GM23338 (cell line): Measurements from ENCODE around the gene TMEM175. TPM values are rescaled to one million over a fixed set of nuclear protein-coding genes. Genes with fewer than 3 reads are reported as not detected.

Source experiments
- ATAC-seq: fragments of 200-7000 bp; cut with Tn5 transposase; 3 replicates; pipeline ENCODE4 v1.9.1; 2020
- DNase-seq: peaks from one replicate; pipeline ENCODE4 v3.0.0-alpha.2; 2015; ENCODE audit warnings: low spot score
- H2AFZ ChIP-seq: fragments of 200-600 bp; sonication (generic); 2 replicates; pipeline ENCODE4 v1.8.0; 2016; ENCODE audit warnings: antibody characterized with exemption, mild to moderate bottlenecking, moderate library complexity
- H3F3A ChIP-seq: fragments of 200-600 bp; sonication (generic); replicated peaks from 2 replicates; pipeline ENCODE4 v1.8.0; 2017; ENCODE audit warnings: antibody characterized with exemption, mixed run types, low read depth
- H3K27ac ChIP-seq: fragments of 200-600 bp; sonication (generic); 2 replicates; pipeline ENCODE4 v1.6.1; 2016; ENCODE audit warnings: low read depth
- H3K27me3 ChIP-seq: fragments of 200-600 bp; sonication (generic); 2 replicates; pipeline ENCODE4 v1.8.0; 2016; ENCODE audit warnings: mild to moderate bottlenecking, mixed run types, moderate library complexity; ENCODE audit not compliant: insufficient read depth
- H3K36me3 ChIP-seq: fragments of 200-600 bp; sonication (generic); 2 replicates; pipeline ENCODE4 v1.8.0; 2016; ENCODE audit warnings: mild to moderate bottlenecking; ENCODE audit not compliant: insufficient read depth
- H3K4me1 ChIP-seq: fragments of 200-600 bp; sonication (generic); 2 replicates; pipeline ENCODE4 v1.8.0; 2016; ENCODE audit warnings: mild to moderate bottlenecking, moderate library complexity; ENCODE audit not compliant: insufficient read depth
- H3K4me2 ChIP-seq: fragments of 200-600 bp; sonication (generic); 2 replicates; pipeline ENCODE4 v1.7.1; 2017; ENCODE audit warnings: mixed run types
- H3K4me3 ChIP-seq: fragments of 200-600 bp; sonication (generic); 2 replicates; pipeline ENCODE4 v1.6.1; 2016; ENCODE audit warnings: mixed run types
- H3K79me2 ChIP-seq: fragments of 200-600 bp; sonication (generic); replicated peaks from 2 replicates; pipeline ENCODE4 v1.8.0; 2017; ENCODE audit warnings: mild to moderate bottlenecking; ENCODE audit not compliant: insufficient read depth
- H3K9me2 ChIP-seq: fragments of 200-600 bp; sonication (generic); 2 replicates; pipeline ENCODE4 v1.8.0; 2017; ENCODE audit not compliant: insufficient read depth
- H4K20me1 ChIP-seq: fragments of 200-600 bp; sonication (generic); replicated peaks from 2 replicates; pipeline ENCODE4 v1.8.0; 2017; ENCODE audit warnings: mild to moderate bottlenecking; ENCODE audit not compliant: insufficient read depth
- H3K27ac Mint-ChIP-seq: 2 replicates; pipeline ENCODE4 v1.8.0; 2020; ENCODE audit warnings: inconsistent platforms, mild to moderate bottlenecking, moderate library complexity, mixed read lengths
- H3K27me3 Mint-ChIP-seq: 3 replicates; pipeline ENCODE4 v1.8.0; 2022; ENCODE audit warnings: low read depth, mild to moderate bottlenecking, moderate library complexity, mixed read lengths, inconsistent platforms; ENCODE audit not compliant: insufficient read depth, poor library complexity
- H3K36me3 Mint-ChIP-seq: 3 replicates; pipeline ENCODE4 v1.8.0; 2021; ENCODE audit warnings: low read depth, mild to moderate bottlenecking, inconsistent platforms, moderate library complexity, mixed read lengths
- H3K4me1 Mint-ChIP-seq: 3 replicates; pipeline ENCODE4 v1.8.0; 2020; ENCODE audit warnings: mild to moderate bottlenecking, inconsistent platforms, mixed read lengths
- H3K4me3 Mint-ChIP-seq: 3 replicates; pipeline ENCODE4 v1.8.0; 2021; ENCODE audit warnings: moderate library complexity, mild to moderate bottlenecking, inconsistent platforms, mixed read lengths
- H3K9me3 Mint-ChIP-seq: 3 replicates; pipeline ENCODE4 v1.8.0; 2020; ENCODE audit warnings: moderate library complexity, mild to moderate bottlenecking, inconsistent platforms, mixed read lengths
- CREB1 ChIP-seq: fragments of 250-450 bp; sonication (Bioruptor Pico); IDR thresholded peaks from 2 replicates; pipeline ENCODE4 v1.5.0; 2020; ENCODE audit warnings: low read depth, mild to moderate bottlenecking, moderate library complexity
- CTCF ChIP-seq, 2 experiments: fragments of 200-600 bp in 1 of 2; sonication (generic) in 1 of 2; conservative IDR thresholded peaks; 2 replicates each; pipeline versions ENCODE4 v1.5.1 to v1.6.1; 2016 to 2017; ENCODE audit warnings: antibody characterized with exemption in 2 of 2, low read depth in 2 of 2, mild to moderate bottlenecking in 2 of 2, moderate library complexity in 1 of 2
- EZH2 ChIP-seq: fragments of 200-600 bp; sonication (generic); IDR thresholded peaks from one replicate; pipeline ENCODE4 v1.8.0; 2017; ENCODE audit warnings: antibody characterized with exemption, mild to moderate bottlenecking, low read depth; ENCODE audit not compliant: unreplicated experiment
- EZH2phosphoT487 ChIP-seq: fragments of 200-600 bp; sonication (generic); IDR thresholded peaks from one replicate; pipeline ENCODE4 v1.8.1; 2018; ENCODE audit warnings: antibody characterized with exemption; ENCODE audit not compliant: unreplicated experiment
- JUNB ChIP-seq: IDR thresholded peaks from one replicate; pipeline ENCODE4 v1.6.1; 2016; ENCODE audit warnings: antibody characterized with exemption; ENCODE audit not compliant: unreplicated experiment
- NANOG ChIP-seq: IDR thresholded peaks from 2 replicates; pipeline ENCODE4 v1.6.1; 2016; ENCODE audit warnings: antibody characterized with exemption, borderline replicate concordance
- POLR2AphosphoS5 ChIP-seq: IDR thresholded peaks from 2 replicates; pipeline ENCODE4 v1.6.1; 2016; ENCODE audit warnings: antibody characterized with exemption, low read depth
- STAT1 ChIP-seq: IDR thresholded peaks from one replicate; pipeline ENCODE4 v1.6.1; 2016; ENCODE audit warnings: antibody characterized with exemption; ENCODE audit not compliant: unreplicated experiment
- ZNF114 ChIP-seq: fragments of 250-450 bp; sonication (Bioruptor Pico); IDR thresholded peaks from 2 replicates; pipeline ENCODE4 v1.5.0; 2020; ENCODE audit warnings: mild to moderate bottlenecking, moderate library complexity
- ZNF331 ChIP-seq: fragments of 250-450 bp; sonication (Bioruptor Pico); IDR thresholded peaks from 2 replicates; pipeline ENCODE4 v1.5.0; 2020; ENCODE audit warnings: low read depth, mild to moderate bottlenecking, moderate library complexity
- polyA plus RNA-seq: library from polyadenylated mRNA; unstranded; fragments of >200 nt; fragmentation: Nextera tagmentation; extraction: Ambion mirVana; gene quantifications from 2 replicates; pipeline ENCODE4 v1.2.1, GENCODE V29; 2016
- total RNA-seq: library from RNA; depleted of rRNA; stranded (reverse); fragments of >200 nt; shearing (Covaris generic); gene quantifications from 2 replicates; pipeline ENCODE4 v1.2.3, GENCODE V29; 2014
- TF ChIP-seq, protein P1 (sequence below): IDR thresholded peaks from 2 replicates; pipeline ENCODE4 v1.6.1; 2016; ENCODE audit warnings: antibody characterized with exemption
- TF ChIP-seq, protein P2 (sequence below): fragments of 250-450 bp; sonication (Bioruptor Pico); IDR thresholded peaks from 2 replicates; pipeline ENCODE4 v1.5.0; 2020; ENCODE audit warnings: mild to moderate bottlenecking, moderate library complexity

Gene TMEM175
- total and polyA plus RNA-seq, 2 experiments from 2014 or later = 8.0 to 11.4 TPM

- TF ChIP-seq CTCF (conservative IDR thresholded peaks at IDR 0.05; ENCODE audit: low read depth in 2 of 2) (no peak), STAT1 (no peak), EZH2 (no peak), ZNF114 (no peak), CREB1 (CRISPR knock-in tag) (no peak), ZNF331 (CRISPR knock-in tag) (no peak), JUNB (no peak)
- TF ChIP-seq, protein P1, sequence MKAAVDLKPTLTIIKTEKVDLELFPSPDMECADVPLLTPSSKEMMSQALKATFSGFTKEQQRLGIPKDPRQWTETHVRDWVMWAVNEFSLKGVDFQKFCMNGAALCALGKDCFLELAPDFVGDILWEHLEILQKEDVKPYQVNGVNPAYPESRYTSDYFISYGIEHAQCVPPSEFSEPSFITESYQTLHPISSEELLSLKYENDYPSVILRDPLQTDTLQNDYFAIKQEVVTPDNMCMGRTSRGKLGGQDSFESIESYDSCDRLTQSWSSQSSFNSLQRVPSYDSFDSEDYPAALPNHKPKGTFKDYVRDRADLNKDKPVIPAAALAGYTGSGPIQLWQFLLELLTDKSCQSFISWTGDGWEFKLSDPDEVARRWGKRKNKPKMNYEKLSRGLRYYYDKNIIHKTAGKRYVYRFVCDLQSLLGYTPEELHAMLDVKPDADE = no peak
These were observed 21.3 kb downstream of the TMEM175 start (continued) for GRCh38 chr4:953574-953915.

DNA sequence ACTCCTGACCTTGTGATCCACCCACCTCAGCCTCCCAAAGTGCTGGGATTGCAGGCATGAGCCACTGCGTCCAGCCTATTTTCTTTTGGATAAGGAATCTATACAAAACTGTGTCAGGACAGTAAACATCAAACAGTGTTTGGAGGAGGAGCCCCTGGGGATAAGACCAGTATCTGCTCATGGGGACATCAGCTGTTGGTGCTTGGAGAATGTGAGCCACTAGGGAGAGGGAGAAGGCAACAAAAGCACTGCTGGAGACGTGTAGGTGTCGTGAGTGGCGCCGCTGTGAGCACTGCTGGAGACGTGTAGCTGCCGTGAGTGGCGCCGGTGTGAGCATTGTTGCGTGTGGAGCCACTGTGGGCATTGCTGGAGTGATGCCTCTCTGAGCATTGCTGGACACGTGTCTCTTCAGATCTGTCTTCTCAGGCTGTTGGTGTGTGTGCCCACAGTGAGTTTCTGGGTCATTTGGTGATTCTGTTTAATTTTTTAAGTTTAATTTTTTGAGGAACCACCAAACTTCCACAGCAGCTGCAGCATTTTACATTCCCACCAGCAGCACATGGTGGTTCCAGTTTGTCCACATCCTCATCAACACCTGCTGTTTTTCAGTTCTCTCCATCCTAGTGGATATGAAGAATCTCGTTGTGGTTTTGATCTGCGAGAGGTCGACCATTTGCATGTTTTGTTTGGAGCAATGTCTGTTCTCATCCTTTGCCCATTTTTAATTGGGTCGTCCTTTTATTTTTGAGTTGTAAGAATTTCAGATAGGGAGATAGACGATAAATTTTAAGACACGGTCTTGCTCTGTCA is 22.2 kb downstream of the TMEM175 start:
- H3K9me3 Mint-ChIP-seq = no peaks in the 10 kb centered on the region
- no peaks in the 10 kb centered on the region for H3K79me2 ChIP-seq
- no peaks in the 10 kb centered on the region for H3F3A ChIP-seq
- no peak overlapping the region; the same call in 2 of the 3 replicates for H3K4me3 Mint-ChIP-seq
- no peaks in the 10 kb centered on the region for H3K27me3 ChIP-seq
- H3K27ac ChIP-seq = no peak overlapping the region
- ATAC-seq (no peak), DNase-seq (no peak)
- no peaks in the 10 kb centered on the region for H3K9me2 ChIP-seq
- no peak overlapping the region for H3K4me3 ChIP-seq
- H2AFZ ChIP-seq = no peak overlapping the region
- H3K4me1 Mint-ChIP-seq = peaks cover 5% of the 10 kb centered on the region; the same call in 2 of the 3 replicates
- no peak overlapping the region for H3K27ac Mint-ChIP-seq
- no peaks in the 10 kb centered on the region for H3K36me3 ChIP-seq
- peaks cover 4% of the 10 kb centered on the region for H3K27me3 Mint-ChIP-seq
- no peaks in the 10 kb centered on the region; the same call in 2 of the 3 replicates for H3K36me3 Mint-ChIP-seq
- H3K4me1 ChIP-seq = no peaks in the 10 kb centered on the region
- no peak overlapping the region for H3K4me2 ChIP-seq
- no peaks in the 10 kb centered on the region; the same call in 1 of the 2 replicates for H4K20me1 ChIP-seq
- TF ChIP-seq EZH2phosphoT487 = no peak
- TF ChIP-seq STAT1 = no peak
- TF ChIP-seq POLR2AphosphoS5 = no peak
- TF ChIP-seq JUNB = no peak
- no peak for TF ChIP-seq EZH2
- TF ChIP-seq, protein P2, sequence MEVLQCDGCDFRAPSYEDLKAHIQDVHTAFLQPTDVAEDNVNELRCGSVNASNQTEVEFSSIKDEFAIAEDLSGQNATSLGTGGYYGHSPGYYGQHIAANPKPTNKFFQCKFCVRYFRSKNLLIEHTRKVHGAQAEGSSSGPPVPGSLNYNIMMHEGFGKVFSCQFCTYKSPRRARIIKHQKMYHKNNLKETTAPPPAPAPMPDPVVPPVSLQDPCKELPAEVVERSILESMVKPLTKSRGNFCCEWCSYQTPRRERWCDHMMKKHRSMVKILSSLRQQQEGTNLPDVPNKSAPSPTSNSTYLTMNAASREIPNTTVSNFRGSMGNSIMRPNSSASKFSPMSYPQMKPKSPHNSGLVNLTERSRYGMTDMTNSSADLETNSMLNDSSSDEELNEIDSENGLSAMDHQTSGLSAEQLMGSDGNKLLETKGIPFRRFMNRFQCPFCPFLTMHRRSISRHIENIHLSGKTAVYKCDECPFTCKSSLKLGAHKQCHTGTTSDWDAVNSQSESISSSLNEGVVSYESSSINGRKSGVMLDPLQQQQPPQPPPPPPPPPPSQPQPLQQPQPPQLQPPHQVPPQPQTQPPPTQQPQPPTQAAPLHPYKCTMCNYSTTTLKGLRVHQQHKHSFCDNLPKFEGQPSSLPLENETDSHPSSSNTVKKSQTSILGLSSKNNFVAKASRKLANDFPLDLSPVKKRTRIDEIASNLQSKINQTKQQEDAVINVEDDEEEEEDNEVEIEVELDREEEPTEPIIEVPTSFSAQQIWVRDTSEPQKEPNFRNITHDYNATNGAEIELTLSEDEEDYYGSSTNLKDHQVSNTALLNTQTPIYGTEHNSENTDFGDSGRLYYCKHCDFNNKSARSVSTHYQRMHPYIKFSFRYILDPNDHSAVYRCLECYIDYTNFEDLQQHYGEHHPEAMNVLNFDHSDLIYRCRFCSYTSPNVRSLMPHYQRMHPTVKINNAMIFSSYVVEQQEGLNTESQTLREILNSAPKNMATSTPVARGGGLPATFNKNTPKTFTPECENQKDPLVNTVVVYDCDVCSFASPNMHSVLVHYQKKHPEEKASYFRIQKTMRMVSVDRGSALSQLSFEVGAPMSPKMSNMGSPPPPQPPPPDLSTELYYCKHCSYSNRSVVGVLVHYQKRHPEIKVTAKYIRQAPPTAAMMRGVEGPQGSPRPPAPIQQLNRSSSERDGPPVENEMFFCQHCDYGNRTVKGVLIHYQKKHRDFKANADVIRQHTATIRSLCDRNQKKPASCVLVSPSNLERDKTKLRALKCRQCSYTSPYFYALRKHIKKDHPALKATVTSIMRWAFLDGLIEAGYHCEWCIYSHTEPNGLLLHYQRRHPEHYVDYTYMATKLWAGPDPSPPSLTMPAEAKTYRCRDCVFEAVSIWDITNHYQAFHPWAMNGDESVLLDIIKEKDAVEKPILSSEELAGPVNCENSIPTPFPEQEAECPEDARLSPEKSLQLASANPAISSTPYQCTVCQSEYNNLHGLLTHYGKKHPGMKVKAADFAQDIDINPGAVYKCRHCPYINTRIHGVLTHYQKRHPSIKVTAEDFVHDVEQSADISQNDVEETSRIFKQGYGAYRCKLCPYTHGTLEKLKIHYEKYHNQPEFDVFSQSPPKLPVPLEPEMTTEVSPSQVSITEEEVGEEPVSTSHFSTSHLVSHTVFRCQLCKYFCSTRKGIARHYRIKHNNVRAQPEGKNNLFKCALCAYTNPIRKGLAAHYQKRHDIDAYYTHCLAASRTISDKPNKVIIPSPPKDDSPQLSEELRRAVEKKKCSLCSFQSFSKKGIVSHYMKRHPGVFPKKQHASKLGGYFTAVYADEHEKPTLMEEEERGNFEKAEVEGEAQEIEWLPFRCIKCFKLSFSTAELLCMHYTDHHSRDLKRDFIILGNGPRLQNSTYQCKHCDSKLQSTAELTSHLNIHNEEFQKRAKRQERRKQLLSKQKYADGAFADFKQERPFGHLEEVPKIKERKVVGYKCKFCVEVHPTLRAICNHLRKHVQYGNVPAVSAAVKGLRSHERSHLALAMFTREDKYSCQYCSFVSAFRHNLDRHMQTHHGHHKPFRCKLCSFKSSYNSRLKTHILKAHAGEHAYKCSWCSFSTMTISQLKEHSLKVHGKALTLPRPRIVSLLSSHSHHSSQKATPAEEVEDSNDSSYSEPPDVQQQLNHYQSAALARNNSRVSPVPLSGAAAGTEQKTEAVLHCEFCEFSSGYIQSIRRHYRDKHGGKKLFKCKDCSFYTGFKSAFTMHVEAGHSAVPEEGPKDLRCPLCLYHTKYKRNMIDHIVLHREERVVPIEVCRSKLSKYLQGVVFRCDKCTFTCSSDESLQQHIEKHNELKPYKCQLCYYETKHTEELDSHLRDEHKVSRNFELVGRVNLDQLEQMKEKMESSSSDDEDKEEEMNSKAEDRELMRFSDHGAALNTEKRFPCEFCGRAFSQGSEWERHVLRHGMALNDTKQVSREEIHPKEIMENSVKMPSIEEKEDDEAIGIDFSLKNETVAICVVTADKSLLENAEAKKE (CRISPR knock-in tag) = no peak
- TF ChIP-seq CTCF (conservative IDR thresholded peaks at IDR 0.05; ENCODE audit: low read depth in 2 of 2) = no peak
- no peak for TF ChIP-seq ZNF331 (CRISPR knock-in tag)
- TF ChIP-seq NANOG = no peak
